Progenitor cell of endocrine pancreas (in vitro differentiated cells): ENCODE measurements around the gene NCBP1. TPM values are rescaled to one million over a fixed set of nuclear protein-coding genes. Genes with fewer than 3 reads are reported as not detected.

Experiments used
- DNase-seq: peaks from one replicate; pipeline ENCODE4 v3.0.0; 2021; ENCODE audit warnings: low spot score; ENCODE audit not compliant: unreplicated experiment
- H3K27ac Mint-ChIP-seq: 2 replicates; pipeline ENCODE4 v1.8.0; 2021; ENCODE audit warnings: mild to moderate bottlenecking, moderate library complexity, mixed read lengths
- H3K27me3 Mint-ChIP-seq: 2 replicates; pipeline ENCODE4 v1.8.0; 2021; ENCODE audit warnings: mixed read lengths
- H3K36me3 Mint-ChIP-seq: 2 replicates; pipeline ENCODE4 v1.8.0; 2022; ENCODE audit warnings: mixed read lengths; ENCODE audit not compliant: insufficient read depth
- H3K4me1 Mint-ChIP-seq: 2 replicates; pipeline ENCODE4 v1.8.0; 2021; ENCODE audit warnings: low read depth, mixed read lengths
- H3K4me3 Mint-ChIP-seq: 2 replicates; pipeline ENCODE4 v1.8.0; 2021; ENCODE audit warnings: low read depth, mild to moderate bottlenecking, moderate library complexity, mixed read lengths
- H3K9me3 Mint-ChIP-seq: 2 replicates; pipeline ENCODE4 v1.8.0; 2021; ENCODE audit warnings: low read depth, mixed read lengths
- total RNA-seq: library from RNA; stranded (reverse); gene quantifications from 2 replicates; pipeline ENCODE4 v1.2.1, GENCODE V29; 2021
- TF ChIP-seq, protein P1 (sequence below): fragments of 200-600 bp; sonication (generic); IDR thresholded peaks from one replicate; pipeline ENCODE4 v1.5.0; 2021; ENCODE audit warnings: antibody characterized with exemption, mild to moderate bottlenecking; ENCODE audit not compliant: unreplicated experiment

The NCBP1 gene
- total RNA-seq, 1 donor from 2014 or later = 55.7 TPM

DNA sequence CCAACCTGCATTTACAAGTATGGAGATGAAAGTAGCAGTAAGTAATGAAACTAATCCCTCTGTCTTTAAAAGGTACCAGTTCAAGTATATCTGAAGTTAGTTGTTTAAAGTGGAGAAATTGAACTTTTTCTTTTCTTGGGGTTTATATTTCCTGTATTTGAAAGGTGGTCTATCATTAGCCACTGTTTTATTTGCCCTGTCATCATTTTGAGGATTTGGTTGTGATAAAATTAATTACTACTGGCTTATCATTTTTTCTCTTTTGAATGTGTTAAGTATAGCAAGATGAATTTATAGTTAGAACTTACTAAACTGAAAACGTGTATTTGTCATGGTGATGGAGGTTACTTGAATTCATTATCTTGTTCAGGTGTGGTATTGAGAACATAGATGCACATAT lies 25.1 kb downstream of the NCBP1 start:
- Mint-ChIP-seq H3K4me3 (no peak overlapping the region), H3K27ac (no peak overlapping the region), H3K9me3 (no peaks in the 10 kb centered on the region), H3K4me1 (no peaks in the 10 kb centered on the region), H3K36me3 (peaks cover 35% of the 10 kb centered on the region), H3K27me3 (no peaks in the 10 kb centered on the region)
- DNase-seq = no peak
- TF ChIP-seq, protein P1, sequence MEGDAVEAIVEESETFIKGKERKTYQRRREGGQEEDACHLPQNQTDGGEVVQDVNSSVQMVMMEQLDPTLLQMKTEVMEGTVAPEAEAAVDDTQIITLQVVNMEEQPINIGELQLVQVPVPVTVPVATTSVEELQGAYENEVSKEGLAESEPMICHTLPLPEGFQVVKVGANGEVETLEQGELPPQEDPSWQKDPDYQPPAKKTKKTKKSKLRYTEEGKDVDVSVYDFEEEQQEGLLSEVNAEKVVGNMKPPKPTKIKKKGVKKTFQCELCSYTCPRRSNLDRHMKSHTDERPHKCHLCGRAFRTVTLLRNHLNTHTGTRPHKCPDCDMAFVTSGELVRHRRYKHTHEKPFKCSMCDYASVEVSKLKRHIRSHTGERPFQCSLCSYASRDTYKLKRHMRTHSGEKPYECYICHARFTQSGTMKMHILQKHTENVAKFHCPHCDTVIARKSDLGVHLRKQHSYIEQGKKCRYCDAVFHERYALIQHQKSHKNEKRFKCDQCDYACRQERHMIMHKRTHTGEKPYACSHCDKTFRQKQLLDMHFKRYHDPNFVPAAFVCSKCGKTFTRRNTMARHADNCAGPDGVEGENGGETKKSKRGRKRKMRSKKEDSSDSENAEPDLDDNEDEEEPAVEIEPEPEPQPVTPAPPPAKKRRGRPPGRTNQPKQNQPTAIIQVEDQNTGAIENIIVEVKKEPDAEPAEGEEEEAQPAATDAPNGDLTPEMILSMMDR = no peak

- no peak for DNase-seq
- TF ChIP-seq, protein P1 = no peak
- Mint-ChIP-seq H3K36me3 (peaks cover 38% of the 10 kb centered on the region), H3K4me1 (no peaks in the 10 kb centered on the region), H3K27me3 (no peaks in the 10 kb centered on the region), H3K4me3 (no peak overlapping the region), H3K9me3 (no peaks in the 10 kb centered on the region), H3K27ac (no peak overlapping the region)
Measured at GRCh38 chr9:97659771-97660170, 26.1 kb downstream of the NCBP1 start.

DNA sequence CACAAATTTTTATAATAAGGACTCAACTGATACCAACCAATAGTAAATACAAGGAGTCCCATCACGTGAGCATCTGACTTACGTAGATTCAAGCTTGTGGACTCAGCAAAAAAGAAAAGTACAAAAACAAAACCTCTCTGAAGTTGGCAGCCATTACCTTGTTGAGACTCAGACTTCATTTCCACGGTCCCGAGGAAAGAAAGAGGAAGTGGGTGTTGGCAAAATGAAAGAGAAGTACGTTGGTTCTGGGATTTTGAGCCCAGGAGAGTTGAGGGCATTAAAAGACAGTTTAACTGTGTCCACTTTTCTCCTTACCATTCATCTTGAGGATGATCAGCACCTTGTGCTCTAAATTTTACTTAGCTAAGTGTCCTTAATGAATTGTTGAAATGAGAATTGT lies 26.7 kb downstream of the NCBP1 start:
- Mint-ChIP-seq H3K4me3 (no peak overlapping the region), H3K36me3 (peaks cover 37% of the 10 kb centered on the region)

GRCh38 chr9:97660847-97661246 lies 27.2 kb downstream of the NCBP1 start:
- H3K9me3 Mint-ChIP-seq = no peaks in the 10 kb centered on the region
- no peaks in the 10 kb centered on the region for H3K27me3 Mint-ChIP-seq
- TF ChIP-seq, protein P1 = no peak
- no peak overlapping the region for H3K4me3 Mint-ChIP-seq
- no peak overlapping the region for H3K27ac Mint-ChIP-seq
- no peak for DNase-seq
- H3K36me3 Mint-ChIP-seq = peaks cover 36% of the 10 kb centered on the region
- H3K4me1 Mint-ChIP-seq = no peaks in the 10 kb centered on the region

More for the DNA sequence above, 26.7 kb downstream of the NCBP1 start:
- no peak overlapping the region for H3K27ac Mint-ChIP-seq
- H3K27me3 Mint-ChIP-seq = no peaks in the 10 kb centered on the region
- TF ChIP-seq, protein P1 = no peak
- no peak for DNase-seq
- no peaks in the 10 kb centered on the region for H3K4me1 Mint-ChIP-seq
- no peaks in the 10 kb centered on the region for H3K9me3 Mint-ChIP-seq

DNA sequence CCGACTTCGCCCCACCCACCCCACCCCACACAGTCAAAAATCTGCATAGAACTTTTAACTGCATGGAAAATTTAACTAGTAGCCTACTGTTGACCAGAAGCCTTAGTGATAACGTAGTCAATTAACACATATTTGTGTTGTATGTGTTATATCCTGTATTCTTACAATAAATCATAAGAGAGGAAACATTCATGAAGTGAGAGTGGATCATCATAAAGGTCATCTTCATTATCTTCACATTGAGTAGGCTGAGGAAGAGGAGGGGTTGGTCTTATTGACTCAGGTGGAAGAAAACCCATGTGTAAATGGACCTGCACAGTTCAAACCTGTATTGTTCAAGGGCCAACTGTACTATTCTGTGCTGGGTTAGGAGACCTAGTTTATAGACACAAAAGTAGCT lies 32.1 kb downstream of the NCBP1 start:
- H3K27me3 Mint-ChIP-seq = no peaks in the 10 kb centered on the region
- TF ChIP-seq, protein P1 = no peak
- H3K36me3 Mint-ChIP-seq = peaks cover 19% of the 10 kb centered on the region
- H3K27ac Mint-ChIP-seq = no peak overlapping the region
- H3K4me1 Mint-ChIP-seq = no peaks in the 10 kb centered on the region
- H3K9me3 Mint-ChIP-seq = no peaks in the 10 kb centered on the region
- DNase-seq = no peak
- no peak overlapping the region for H3K4me3 Mint-ChIP-seq
